Loucy (cell line): ENCODE results near the gene ASXL1.

Experiments used
- EZH2phosphoT487 ChIP-seq: fragments of 200-600 bp; IDR thresholded peaks from 2 replicates; pipeline ENCODE4 v1.6.1; 2018; ENCODE audit warnings: antibody characterized with exemption, mild to moderate bottlenecking, moderate library complexity, borderline replicate concordance
- TF ChIP-seq, protein P1 (sequence below): fragments of 200-600 bp; sonication (generic); conservative IDR thresholded peaks from 2 replicates; pipeline ENCODE4 v1.5.1; 2014; ENCODE audit warnings: mild to moderate bottlenecking, antibody characterized with exemption, low read length

DNA sequence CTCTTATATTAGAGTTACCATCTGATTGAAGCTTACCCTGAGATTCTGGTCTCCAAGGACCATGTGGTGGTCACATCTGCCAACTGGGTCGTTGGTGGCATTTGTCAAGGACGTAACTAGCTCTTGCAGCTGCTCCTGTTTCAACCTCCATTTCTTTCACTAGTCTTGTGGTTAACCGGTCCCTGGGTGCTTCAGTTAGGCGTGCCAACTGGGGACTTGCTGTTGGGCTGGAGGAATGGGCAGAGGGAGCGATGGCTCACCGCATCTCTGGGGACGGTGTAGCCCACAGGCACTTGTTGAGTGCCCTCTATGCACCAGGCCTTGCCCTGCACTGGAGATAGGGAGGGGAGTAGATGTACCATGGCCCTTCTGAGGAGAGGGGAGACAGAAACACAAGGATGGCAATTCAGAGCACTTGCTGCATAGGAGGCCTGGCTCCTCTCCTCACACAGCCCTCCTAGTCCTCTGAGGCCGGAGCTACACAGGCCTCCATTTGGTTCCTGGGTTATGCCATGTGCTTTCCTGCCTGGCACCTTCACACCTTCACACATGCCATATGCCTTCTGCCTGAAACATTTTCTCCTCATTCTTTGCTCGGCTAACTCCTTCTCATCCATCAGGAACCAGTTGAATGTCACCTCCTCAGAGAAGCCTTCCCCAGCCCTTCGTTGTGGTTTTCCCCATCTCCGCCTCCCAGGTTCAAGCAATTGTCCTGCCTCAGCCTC lies 20.0 kb upstream of the ASXL1 start:
- TF ChIP-seq, protein P1, sequence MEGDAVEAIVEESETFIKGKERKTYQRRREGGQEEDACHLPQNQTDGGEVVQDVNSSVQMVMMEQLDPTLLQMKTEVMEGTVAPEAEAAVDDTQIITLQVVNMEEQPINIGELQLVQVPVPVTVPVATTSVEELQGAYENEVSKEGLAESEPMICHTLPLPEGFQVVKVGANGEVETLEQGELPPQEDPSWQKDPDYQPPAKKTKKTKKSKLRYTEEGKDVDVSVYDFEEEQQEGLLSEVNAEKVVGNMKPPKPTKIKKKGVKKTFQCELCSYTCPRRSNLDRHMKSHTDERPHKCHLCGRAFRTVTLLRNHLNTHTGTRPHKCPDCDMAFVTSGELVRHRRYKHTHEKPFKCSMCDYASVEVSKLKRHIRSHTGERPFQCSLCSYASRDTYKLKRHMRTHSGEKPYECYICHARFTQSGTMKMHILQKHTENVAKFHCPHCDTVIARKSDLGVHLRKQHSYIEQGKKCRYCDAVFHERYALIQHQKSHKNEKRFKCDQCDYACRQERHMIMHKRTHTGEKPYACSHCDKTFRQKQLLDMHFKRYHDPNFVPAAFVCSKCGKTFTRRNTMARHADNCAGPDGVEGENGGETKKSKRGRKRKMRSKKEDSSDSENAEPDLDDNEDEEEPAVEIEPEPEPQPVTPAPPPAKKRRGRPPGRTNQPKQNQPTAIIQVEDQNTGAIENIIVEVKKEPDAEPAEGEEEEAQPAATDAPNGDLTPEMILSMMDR, result no peak
- TF ChIP-seq EZH2phosphoT487, result no peak
